ENCODE data around the gene CGB7.
"Not testable (repeated sequence)": the region's sequence is repeated elsewhere in the genome, so short reads cannot be mapped to it uniquely, and the experiment has no call there.

- TF ChIP-seq CTCF (conservative IDR thresholded peaks at IDR 0.05; ENCODE audit: low read depth, low read length); EZH2phosphoT487 (IDR thresholded peaks at IDR 0.05; ENCODE audit: borderline replicate concordance, low read length): not testable (repeated sequence)
These were observed 17.8 kb downstream of the CGB7 start for GRCh38 chr19:49039736-49040135.
